ENCODE results near the gene TGFBRAP1.

The TGFBRAP1 gene

GRCh38 chr2:105376789-105377240 is 47.3 kb upstream of the TGFBRAP1 start:
- TF ChIP-seq, protein P1, sequence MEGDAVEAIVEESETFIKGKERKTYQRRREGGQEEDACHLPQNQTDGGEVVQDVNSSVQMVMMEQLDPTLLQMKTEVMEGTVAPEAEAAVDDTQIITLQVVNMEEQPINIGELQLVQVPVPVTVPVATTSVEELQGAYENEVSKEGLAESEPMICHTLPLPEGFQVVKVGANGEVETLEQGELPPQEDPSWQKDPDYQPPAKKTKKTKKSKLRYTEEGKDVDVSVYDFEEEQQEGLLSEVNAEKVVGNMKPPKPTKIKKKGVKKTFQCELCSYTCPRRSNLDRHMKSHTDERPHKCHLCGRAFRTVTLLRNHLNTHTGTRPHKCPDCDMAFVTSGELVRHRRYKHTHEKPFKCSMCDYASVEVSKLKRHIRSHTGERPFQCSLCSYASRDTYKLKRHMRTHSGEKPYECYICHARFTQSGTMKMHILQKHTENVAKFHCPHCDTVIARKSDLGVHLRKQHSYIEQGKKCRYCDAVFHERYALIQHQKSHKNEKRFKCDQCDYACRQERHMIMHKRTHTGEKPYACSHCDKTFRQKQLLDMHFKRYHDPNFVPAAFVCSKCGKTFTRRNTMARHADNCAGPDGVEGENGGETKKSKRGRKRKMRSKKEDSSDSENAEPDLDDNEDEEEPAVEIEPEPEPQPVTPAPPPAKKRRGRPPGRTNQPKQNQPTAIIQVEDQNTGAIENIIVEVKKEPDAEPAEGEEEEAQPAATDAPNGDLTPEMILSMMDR (IDR thresholded peaks at IDR 0.05; ENCODE audit: low read depth, low read length), result no peak
- TF ChIP-seq POLR2A (IDR thresholded peaks at IDR 0.05; ENCODE audit: extremely low read depth, insufficient read length) (no peak), MYC (IDR thresholded peaks at IDR 0.05; ENCODE audit: low read depth, low read length) (no peak)
- TF ChIP-seq, protein P2, sequence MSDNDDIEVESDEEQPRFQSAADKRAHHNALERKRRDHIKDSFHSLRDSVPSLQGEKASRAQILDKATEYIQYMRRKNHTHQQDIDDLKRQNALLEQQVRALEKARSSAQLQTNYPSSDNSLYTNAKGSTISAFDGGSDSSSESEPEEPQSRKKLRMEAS (IDR thresholded peaks at IDR 0.05; ENCODE audit: low read depth, low read length), result no peak
- no peak for DNase-seq (ENCODE audit: low read depth)
- no peak overlapping the region for H3K4me3 ChIP-seq (ENCODE audit: low read depth, low read length)

- no peak overlapping the region for H3K4me3 ChIP-seq (ENCODE audit: low read depth, low read length)
- TF ChIP-seq POLR2A (IDR thresholded peaks at IDR 0.05; ENCODE audit: extremely low read depth, insufficient read length), result no peak
- no peak for TF ChIP-seq MYC (IDR thresholded peaks at IDR 0.05; ENCODE audit: low read depth, low read length)
- TF ChIP-seq, protein P1 (IDR thresholded peaks at IDR 0.05; ENCODE audit: low read depth, low read length), result no peak
- TF ChIP-seq, protein P2 (IDR thresholded peaks at IDR 0.05; ENCODE audit: low read depth, low read length), result no peak
- DNase-seq (ENCODE audit: low read depth), result no peak
Observed at GRCh38 chr2:105376010-105376409, 46.5 kb upstream of the TGFBRAP1 start.

DNA sequence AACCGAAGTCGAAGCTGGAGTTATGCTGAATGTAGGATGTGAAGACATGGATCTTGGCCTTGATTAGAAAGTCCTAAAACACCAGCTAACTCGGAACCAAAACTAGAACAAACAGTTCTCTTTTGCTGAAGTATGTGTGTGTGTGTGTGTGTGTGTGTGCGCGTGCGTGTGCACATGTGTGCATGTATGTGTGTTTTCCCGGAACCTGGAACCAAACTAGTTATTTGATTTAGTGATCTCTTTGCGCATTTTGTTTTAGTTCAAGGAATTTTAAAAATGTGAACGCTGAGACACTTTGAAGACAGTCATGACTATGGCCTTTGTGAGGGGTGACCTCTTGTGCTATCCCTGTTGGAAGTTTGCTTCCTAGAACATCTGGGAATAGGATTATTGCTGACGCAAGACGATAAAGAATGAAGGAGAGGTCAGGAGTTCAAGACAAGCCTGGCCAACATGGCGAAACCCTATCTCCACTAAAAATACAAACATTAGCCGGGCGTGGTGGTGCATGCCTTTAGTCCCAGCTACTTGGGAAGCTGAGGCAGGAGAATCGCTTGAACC is 45.5 kb upstream of the TGFBRAP1 start:
- TF ChIP-seq, protein P1 (IDR thresholded peaks at IDR 0.05; ENCODE audit: low read depth, low read length), result no peak
- TF ChIP-seq, protein P2 (IDR thresholded peaks at IDR 0.05; ENCODE audit: low read depth, low read length), result no peak
- TF ChIP-seq POLR2A (IDR thresholded peaks at IDR 0.05; ENCODE audit: extremely low read depth, insufficient read length), result no peak
- no peak for TF ChIP-seq MYC (IDR thresholded peaks at IDR 0.05; ENCODE audit: low read depth, low read length)
- no peak for DNase-seq (ENCODE audit: low read depth)
- no peak overlapping the region for H3K4me3 ChIP-seq (ENCODE audit: low read depth, low read length)

- DNase-seq (ENCODE audit: low read depth), result no peak
- TF ChIP-seq POLR2A (IDR thresholded peaks at IDR 0.05; ENCODE audit: extremely low read depth, insufficient read length) (no peak), MYC (IDR thresholded peaks at IDR 0.05; ENCODE audit: low read depth, low read length) (no peak)
- TF ChIP-seq, protein P2 (IDR thresholded peaks at IDR 0.05; ENCODE audit: low read depth, low read length), result no peak
- TF ChIP-seq, protein P1 (IDR thresholded peaks at IDR 0.05; ENCODE audit: low read depth, low read length), result no peak
- H3K4me3 ChIP-seq (ENCODE audit: low read depth, low read length), result no peak overlapping the region
Observed at GRCh38 chr2:105373895-105374401, 44.4 kb upstream of the TGFBRAP1 start.

DNA sequence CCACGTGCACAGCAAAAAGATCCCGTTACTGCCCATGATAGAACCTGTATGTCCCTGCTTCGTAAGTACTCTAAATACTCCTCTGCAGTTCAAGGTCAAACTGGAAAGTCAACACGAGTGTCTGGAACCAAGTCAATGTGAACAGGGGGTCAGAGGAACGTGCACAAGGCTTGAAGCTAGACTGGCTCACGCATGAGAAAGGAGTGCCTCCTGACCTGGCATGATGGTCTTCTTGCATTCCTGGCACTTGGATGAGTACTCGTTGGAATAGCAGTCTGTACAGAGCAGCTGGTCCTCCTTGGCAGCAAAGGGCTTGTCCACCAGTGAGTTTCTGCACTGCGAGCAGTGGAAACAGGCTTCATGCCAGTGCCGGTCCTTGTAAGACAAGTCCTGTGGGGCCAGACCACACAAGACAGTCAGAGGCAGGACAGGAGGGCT is 43.8 kb upstream of the TGFBRAP1 start:
- no peak for DNase-seq (ENCODE audit: low read depth)
- TF ChIP-seq, protein P1 (IDR thresholded peaks at IDR 0.05; ENCODE audit: low read depth, low read length), result no peak
- TF ChIP-seq POLR2A (IDR thresholded peaks at IDR 0.05; ENCODE audit: extremely low read depth, insufficient read length) (no peak), MYC (IDR thresholded peaks at IDR 0.05; ENCODE audit: low read depth, low read length) (no peak)
- TF ChIP-seq, protein P2 (IDR thresholded peaks at IDR 0.05; ENCODE audit: low read depth, low read length), result no peak
- H3K4me3 ChIP-seq (ENCODE audit: low read depth, low read length), result no peak overlapping the region
